ENCODE measurements around the gene CIAO2A.

CIAO2A gene

DNA sequence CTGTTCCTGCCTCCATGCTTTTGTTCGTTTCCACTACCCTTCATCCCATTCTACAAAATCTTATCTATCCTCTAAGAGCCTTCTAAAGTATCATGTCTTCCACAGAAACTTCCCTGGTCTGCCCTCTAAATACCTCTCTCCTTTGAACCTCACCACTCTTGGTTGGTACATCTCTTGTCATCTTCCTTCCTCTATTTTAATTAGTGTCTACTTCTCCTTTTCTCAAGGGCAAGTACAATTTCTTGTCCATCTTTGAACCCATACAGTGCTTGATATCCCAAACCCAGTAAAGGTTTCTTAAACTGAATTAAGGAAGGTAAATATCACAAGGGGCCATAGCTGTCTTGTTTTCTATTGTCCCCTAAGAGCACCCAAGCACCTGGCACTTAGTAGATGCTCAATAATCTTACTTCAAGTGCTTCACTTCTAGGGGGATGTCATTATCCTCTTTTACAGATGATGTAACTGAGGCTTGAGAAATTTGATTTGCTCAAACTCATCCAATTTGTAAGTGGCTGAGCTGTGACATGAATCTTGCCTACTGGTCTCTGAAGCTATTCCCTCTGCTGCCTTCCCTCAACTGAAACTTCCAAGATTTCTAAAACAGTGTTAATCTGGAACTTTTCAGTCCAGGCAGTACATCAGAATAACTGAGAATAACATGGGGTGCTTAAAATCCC, 44.7 kb downstream of the CIAO2A start:
- no peak for TF ChIP-seq FOXP2 (optimal IDR thresholded peaks at IDR 0.05; ENCODE audit: borderline replicate concordance, extremely low read depth, extremely low read length, insufficient read depth)
- TF ChIP-seq, protein P1, sequence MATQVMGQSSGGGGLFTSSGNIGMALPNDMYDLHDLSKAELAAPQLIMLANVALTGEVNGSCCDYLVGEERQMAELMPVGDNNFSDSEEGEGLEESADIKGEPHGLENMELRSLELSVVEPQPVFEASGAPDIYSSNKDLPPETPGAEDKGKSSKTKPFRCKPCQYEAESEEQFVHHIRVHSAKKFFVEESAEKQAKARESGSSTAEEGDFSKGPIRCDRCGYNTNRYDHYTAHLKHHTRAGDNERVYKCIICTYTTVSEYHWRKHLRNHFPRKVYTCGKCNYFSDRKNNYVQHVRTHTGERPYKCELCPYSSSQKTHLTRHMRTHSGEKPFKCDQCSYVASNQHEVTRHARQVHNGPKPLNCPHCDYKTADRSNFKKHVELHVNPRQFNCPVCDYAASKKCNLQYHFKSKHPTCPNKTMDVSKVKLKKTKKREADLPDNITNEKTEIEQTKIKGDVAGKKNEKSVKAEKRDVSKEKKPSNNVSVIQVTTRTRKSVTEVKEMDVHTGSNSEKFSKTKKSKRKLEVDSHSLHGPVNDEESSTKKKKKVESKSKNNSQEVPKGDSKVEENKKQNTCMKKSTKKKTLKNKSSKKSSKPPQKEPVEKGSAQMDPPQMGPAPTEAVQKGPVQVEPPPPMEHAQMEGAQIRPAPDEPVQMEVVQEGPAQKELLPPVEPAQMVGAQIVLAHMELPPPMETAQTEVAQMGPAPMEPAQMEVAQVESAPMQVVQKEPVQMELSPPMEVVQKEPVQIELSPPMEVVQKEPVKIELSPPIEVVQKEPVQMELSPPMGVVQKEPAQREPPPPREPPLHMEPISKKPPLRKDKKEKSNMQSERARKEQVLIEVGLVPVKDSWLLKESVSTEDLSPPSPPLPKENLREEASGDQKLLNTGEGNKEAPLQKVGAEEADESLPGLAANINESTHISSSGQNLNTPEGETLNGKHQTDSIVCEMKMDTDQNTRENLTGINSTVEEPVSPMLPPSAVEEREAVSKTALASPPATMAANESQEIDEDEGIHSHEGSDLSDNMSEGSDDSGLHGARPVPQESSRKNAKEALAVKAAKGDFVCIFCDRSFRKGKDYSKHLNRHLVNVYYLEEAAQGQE (IDR thresholded peaks at IDR 0.05; ENCODE audit: insufficient read depth in 1 of 2, low read depth in 2 of 2, low read length in 2 of 2), result no peak
- TF ChIP-seq POLR2AphosphoS5 (IDR thresholded peaks at IDR 0.05; ENCODE audit: low read depth, low read length), result no peak
- no peak for TF ChIP-seq TAF1 (IDR thresholded peaks at IDR 0.05; ENCODE audit: borderline replicate concordance, insufficient read depth, low read length)
- no peak for TF ChIP-seq SIN3A (IDR thresholded peaks at IDR 0.05; ENCODE audit: borderline replicate concordance, insufficient read depth, low read length)

DNA sequence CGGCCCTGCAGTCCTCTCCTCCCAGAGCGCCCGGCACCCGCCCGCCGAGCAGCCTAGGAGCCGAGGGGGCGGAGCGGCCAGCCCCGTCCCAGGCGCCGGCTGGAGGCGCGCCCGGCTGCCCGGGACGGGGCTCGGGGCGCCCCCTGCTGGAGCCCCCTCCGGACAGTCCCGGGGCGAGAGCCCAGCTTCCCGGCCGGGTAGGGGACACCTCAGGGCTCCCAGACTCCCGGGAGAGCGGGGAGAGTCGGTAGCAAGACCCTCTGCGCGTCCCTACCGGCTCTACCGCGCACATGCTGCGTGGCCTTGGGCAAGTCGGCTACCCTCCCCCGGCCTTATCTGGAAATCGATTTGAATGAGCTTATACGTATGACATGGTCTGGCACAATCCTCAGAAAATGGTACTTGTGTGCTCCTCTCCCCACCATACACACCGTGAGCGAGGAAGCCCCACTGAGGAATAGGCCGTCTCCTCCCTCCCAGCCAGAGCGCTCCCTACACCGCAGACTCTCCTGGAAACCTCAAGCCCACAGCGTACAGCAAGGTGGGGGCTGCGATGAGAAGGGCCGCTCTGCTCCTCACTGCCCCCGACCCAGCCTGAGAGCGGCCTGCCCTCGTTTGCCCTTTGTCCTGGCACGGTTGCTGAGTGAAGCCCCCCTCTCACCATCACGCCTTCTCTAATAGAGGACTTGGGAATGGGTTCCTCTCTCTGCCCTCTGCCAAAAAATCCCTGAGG, 47.1 kb downstream of the CIAO2A start, which contains the start of gene DAPK2:
Gene DAPK2 (minus strand): TSS at position 65 of the 733 bp plus-strand sequence. CDS start 6,224 bp downstream, outside the sequence.
- TF ChIP-seq TAF1 (IDR thresholded peaks at IDR 0.05; ENCODE audit: borderline replicate concordance, insufficient read depth, low read length), result no peak
- no peak for TF ChIP-seq POLR2AphosphoS5 (IDR thresholded peaks at IDR 0.05; ENCODE audit: low read depth, low read length)
- no peak for TF ChIP-seq SIN3A (IDR thresholded peaks at IDR 0.05; ENCODE audit: borderline replicate concordance, insufficient read depth, low read length)
- TF ChIP-seq, protein P1 (IDR thresholded peaks at IDR 0.05; ENCODE audit: insufficient read depth in 1 of 2, low read depth in 2 of 2, low read length in 2 of 2), result no peak
- TF ChIP-seq FOXP2 (optimal IDR thresholded peaks at IDR 0.05; ENCODE audit: borderline replicate concordance, extremely low read depth, extremely low read length, insufficient read depth), result no peak

DNA sequence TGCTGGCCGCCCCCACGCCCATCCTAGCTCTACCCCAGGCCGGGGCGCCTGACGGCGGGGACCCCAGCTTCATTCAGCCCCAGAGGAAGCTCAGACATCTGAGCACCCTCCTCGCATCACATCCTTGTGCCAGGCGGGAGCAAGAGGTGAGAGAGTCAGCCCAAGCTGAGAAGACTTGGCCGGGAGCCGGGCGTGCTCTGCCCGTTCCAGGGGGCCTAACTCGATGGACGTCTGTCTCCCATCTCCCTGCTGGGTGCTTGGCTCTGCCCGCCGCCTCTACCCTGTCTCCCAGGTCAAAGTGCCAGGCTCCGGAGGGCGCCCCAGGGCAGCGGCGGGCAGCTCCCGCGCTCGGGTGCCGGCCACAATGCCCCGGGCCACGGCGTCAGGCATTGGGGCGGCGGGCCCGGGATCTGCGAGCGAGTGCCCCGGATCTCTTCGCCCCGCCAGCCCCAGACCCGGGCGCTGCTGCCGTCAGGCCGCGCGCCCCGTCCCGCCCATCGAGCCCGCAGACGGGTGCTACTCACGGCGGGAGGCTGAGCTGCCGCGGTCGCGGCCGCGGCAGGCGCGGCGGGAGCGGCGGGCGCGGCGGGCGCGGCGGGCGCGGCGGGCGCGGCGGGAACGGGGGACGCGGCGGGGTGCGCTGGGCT, 47.7 kb downstream of the CIAO2A start:
- TF ChIP-seq SIN3A (IDR thresholded peaks at IDR 0.05; ENCODE audit: borderline replicate concordance, insufficient read depth, low read length), result no peak
- TF ChIP-seq FOXP2 (optimal IDR thresholded peaks at IDR 0.05; ENCODE audit: borderline replicate concordance, extremely low read depth, extremely low read length, insufficient read depth), result no peak
- TF ChIP-seq, protein P1 (IDR thresholded peaks at IDR 0.05; ENCODE audit: insufficient read depth in 1 of 2, low read depth in 2 of 2, low read length in 2 of 2), result no peak
- TF ChIP-seq TAF1 (IDR thresholded peaks at IDR 0.05; ENCODE audit: borderline replicate concordance, insufficient read depth, low read length), result no peak
- no peak for TF ChIP-seq POLR2AphosphoS5 (IDR thresholded peaks at IDR 0.05; ENCODE audit: low read depth, low read length)

DNA sequence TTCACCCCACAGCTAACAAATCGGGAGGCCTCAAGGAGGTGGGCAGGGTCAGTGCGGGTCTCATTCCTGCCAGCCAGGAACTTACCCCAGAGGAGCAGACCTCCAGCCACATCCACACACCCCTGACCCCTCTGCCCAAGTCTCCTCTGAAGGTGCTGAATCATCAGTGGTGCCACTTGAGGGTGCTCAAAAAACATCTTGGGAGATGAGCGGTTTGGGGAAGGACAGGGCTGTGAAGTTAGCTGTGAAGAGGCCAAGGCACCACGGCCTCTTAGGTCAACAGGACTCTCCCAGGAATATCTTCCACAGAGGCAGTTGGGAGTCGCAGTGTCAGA, 48.6 kb downstream of the CIAO2A start:
- TF ChIP-seq TAF1 (IDR thresholded peaks at IDR 0.05; ENCODE audit: borderline replicate concordance, insufficient read depth, low read length) (no peak), FOXP2 (optimal IDR thresholded peaks at IDR 0.05; ENCODE audit: borderline replicate concordance, extremely low read depth, extremely low read length, insufficient read depth) (no peak), SIN3A (IDR thresholded peaks at IDR 0.05; ENCODE audit: borderline replicate concordance, insufficient read depth, low read length) (no peak), POLR2AphosphoS5 (IDR thresholded peaks at IDR 0.05; ENCODE audit: low read depth, low read length) (no peak)
- TF ChIP-seq, protein P1 (IDR thresholded peaks at IDR 0.05; ENCODE audit: insufficient read depth in 1 of 2, low read depth in 2 of 2, low read length in 2 of 2), result no peak

Measured in PFSK-1 (cell line).